ENCODE data around the gene EXD2.
"Not testable (repeated sequence)": the region's sequence is repeated elsewhere in the genome, so short reads cannot be mapped to it uniquely, and the experiment has no call there.

Gene EXD2

DNA sequence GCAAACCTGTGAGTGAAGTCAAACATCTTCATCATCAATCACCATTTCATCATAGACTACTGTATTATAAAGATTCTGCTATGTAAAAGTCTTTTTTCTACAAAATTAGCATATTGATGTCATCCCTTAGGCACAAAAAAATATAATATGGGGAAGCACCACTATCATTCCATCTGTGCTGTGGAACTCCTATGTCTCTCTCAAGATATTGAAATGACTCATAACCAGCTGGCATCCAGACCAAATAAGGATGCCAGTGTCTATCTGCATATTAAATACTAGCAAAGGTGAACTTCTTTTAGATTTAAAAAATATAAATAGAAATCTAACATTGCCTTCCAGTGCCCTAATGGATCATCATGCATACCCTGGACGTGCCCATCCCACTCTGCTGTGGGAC lies 20.5 kb upstream of the EXD2 start:
- no peaks in the 10 kb centered on the region for H3K4me1 Mint-ChIP-seq
- no peaks in the 10 kb centered on the region for H3K9me3 Mint-ChIP-seq
- H3K4me3 Mint-ChIP-seq = no peak overlapping the region
- no peaks in the 10 kb centered on the region for H3K27me3 Mint-ChIP-seq
- no peaks in the 10 kb centered on the region for H3K36me3 Mint-ChIP-seq
- no peak overlapping the region for H3K27ac Mint-ChIP-seq
- ATAC-seq (ENCODE audit: low read depth) = no peak
- no peak for DNase-seq (ENCODE audit: low spot score in 2 of 2)

DNA sequence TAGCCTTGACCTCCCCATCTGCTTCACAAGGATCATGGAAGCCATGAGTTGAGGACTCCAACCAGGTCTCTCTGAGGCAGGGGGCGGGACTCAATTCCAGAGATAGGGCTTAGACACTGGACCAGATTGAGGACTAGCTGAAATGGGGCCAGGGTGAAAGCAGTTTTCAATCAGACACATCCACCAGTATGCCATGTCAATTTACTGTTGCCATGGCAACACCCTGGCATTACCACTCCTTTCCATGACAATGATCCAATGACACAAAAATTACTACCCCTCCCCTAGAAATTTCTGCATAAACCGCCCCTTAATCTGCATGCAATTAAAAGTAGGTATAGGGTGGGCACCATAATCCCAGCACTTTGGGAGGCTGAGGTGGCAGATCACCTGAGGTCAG lies 19.7 kb upstream of the EXD2 start:
- DNase-seq (ENCODE audit: low spot score in 2 of 2) = no peak
- H3K36me3 Mint-ChIP-seq = no peaks in the 10 kb centered on the region
- no peak for ATAC-seq (ENCODE audit: low read depth)
- H3K4me3 Mint-ChIP-seq = no peak overlapping the region
- no peaks in the 10 kb centered on the region for H3K9me3 Mint-ChIP-seq
- H3K27me3 Mint-ChIP-seq = no peaks in the 10 kb centered on the region
- no peaks in the 10 kb centered on the region for H3K4me1 Mint-ChIP-seq
- H3K27ac Mint-ChIP-seq = no peak overlapping the region

DNA sequence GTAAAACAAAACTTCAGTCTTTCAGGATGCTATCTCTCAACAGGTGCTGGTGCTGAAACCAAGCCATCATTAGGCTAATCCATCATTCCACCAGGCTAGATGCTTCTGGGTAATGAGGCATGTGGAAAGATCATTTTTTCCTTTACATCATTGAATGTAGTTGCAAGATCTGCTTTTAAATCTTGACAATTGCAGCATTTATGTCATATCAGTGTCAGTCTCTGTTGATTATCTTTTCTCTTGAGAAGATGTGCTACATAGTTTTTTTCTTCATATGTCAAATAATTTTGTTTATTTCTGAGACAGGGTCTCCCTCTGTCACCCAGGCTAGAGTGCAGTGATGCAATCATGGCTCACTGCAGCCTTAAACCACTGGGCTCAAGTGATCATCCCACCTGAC lies 16.2 kb upstream of the EXD2 start:
- DNase-seq (ENCODE audit: low spot score in 2 of 2) (no peak), ATAC-seq (ENCODE audit: low read depth) (no peak)
- no peak overlapping the region for H3K4me3 Mint-ChIP-seq
- H3K36me3 Mint-ChIP-seq = no peaks in the 10 kb centered on the region
- no peaks in the 10 kb centered on the region for H3K9me3 Mint-ChIP-seq
- no peak overlapping the region for H3K27ac Mint-ChIP-seq
- H3K4me1 Mint-ChIP-seq = no peaks in the 10 kb centered on the region
- H3K27me3 Mint-ChIP-seq = peaks cover 2% of the 10 kb centered on the region

DNA sequence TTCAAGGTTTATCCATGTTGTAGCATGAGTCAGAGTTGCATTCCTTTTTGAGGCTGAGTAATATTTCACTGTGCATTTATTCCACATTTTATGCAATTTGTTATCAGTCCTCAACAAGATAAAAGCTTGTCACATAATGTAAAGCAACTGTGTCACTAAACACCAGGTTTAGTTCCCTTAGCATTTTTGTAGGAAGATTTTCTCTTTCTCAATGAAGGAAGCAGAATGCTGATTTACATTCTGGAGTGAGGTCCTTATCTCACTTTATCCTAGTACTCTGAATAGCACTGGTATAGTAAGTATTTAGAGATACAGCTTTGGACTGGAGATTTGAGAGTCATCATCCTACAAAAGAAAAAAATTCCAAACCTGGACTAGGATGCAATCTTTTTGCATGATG lies 9.8 kb upstream of the EXD2 start:
- H3K27ac Mint-ChIP-seq = no peak overlapping the region
- DNase-seq (ENCODE audit: low spot score in 2 of 2) (no peak), ATAC-seq (ENCODE audit: low read depth) (no peak)
- no peaks in the 10 kb centered on the region for H3K9me3 Mint-ChIP-seq
- H3K4me1 Mint-ChIP-seq = no peaks in the 10 kb centered on the region
- no peak overlapping the region for H3K4me3 Mint-ChIP-seq
- peaks cover 7% of the 10 kb centered on the region for H3K27me3 Mint-ChIP-seq
- H3K36me3 Mint-ChIP-seq = no peaks in the 10 kb centered on the region

DNA sequence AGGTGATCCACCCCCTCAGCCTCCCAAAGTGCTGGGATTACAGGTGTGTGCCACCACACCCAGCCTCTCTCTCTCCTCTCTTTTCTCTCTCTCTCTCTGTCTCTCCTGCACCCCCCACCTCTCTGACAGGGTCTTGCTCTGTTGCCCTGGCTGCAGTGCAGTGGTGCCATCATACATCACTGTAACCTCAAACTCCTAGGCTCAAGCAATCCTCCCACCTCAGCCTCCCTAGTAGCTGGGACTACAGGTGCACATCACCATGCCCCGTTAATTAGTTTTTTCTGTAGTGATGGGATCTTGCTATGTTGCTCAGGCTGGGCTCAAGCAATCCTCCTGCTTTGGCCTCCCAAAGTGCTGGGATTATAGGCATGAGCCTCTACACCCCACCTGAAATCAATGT lies 8.7 kb upstream of the EXD2 start:
- not testable (repeated sequence) for H3K9me3 Mint-ChIP-seq; DNase-seq (ENCODE audit: low spot score in 2 of 2); ATAC-seq (ENCODE audit: low read depth); H3K4me3 Mint-ChIP-seq; H3K36me3 Mint-ChIP-seq; H3K27me3 Mint-ChIP-seq; H3K27ac Mint-ChIP-seq; H3K4me1 Mint-ChIP-seq

DNA sequence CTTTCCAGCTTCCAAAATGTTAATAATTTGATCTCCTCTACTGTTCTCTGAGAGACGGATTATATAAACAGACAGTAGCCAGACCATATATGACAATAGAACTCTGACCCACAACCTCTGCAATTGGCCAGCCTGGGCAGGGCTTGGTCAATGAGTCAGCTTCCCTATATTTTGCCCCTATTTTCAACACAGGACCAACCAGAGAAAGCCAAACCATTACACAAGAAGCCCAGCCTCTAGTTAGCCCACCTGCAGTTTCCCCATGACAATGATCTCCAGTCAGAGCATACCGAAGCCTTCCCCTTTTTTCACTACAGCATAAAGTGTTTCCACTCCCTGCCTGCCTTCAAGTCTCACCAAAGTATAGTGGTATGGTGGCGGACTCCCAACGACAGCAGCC lies 7.6 kb upstream of the EXD2 start:
- H3K27ac Mint-ChIP-seq = no peak overlapping the region
- no peak for DNase-seq (ENCODE audit: low spot score in 2 of 2)
- H3K4me1 Mint-ChIP-seq = no peaks in the 10 kb centered on the region
- no peak for ATAC-seq (ENCODE audit: low read depth)
- no peak overlapping the region for H3K4me3 Mint-ChIP-seq
- H3K36me3 Mint-ChIP-seq = peaks cover 2% of the 10 kb centered on the region
- H3K27me3 Mint-ChIP-seq = peaks cover 5% of the 10 kb centered on the region
- no peaks in the 10 kb centered on the region for H3K9me3 Mint-ChIP-seq

DNA sequence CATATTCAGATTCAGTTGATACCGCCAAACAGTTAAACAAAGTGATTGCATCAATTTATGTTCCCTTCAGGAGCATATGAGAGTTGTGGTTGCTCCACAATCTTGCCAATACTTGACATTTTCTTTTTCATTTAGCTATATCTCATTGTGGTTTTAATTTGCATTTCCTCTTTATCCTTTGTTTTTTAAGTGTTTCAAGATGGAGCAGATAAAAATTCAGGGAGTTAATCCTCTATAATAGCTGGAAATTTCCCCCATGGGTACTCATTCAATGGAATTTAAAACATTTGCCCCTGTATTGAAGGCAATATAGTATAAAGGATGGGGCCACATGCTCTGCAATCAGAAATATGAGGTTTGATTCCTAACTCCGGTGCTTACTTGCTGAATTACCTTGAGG lies 1.1 kb upstream of the EXD2 start:
- H3K4me3 Mint-ChIP-seq = no peak overlapping the region
- no peaks in the 10 kb centered on the region for H3K27me3 Mint-ChIP-seq
- no peak overlapping the region for H3K27ac Mint-ChIP-seq

DNA sequence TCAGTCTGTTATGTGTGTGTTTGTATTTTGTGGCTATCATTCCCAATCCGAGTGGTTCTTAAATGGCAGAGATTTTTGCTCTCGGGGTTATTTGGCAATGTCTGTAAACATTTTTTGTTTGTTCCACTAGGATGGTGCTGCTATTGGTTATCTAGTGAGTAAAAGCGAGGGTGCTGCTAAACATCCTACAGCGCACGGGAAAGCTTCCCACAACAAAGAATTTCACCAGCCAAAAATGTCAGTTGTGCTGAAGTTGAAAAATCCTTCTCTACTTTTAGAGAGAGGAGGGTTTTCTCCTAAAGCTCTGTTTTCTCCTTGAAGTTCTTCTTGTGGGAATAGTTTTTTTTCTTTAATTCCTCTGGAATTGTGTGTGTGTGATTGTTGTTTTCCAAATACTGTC lies 2.4 kb downstream of the EXD2 start:
- H3K27ac Mint-ChIP-seq = no peak overlapping the region
- H3K9me3 Mint-ChIP-seq = no peaks in the 10 kb centered on the region
- H3K36me3 Mint-ChIP-seq = peaks cover 2% of the 10 kb centered on the region
- H3K27me3 Mint-ChIP-seq = no peaks in the 10 kb centered on the region
- no peak for ATAC-seq (ENCODE audit: low read depth)
- no peak overlapping the region for H3K4me3 Mint-ChIP-seq
- peaks cover 14% of the 10 kb centered on the region for H3K4me1 Mint-ChIP-seq
- DNase-seq (ENCODE audit: low spot score in 2 of 2) = no peak

More for the DNA sequence above, 1.1 kb upstream of the EXD2 start:
- no peak for DNase-seq (ENCODE audit: low spot score in 2 of 2)
- H3K9me3 Mint-ChIP-seq = no peaks in the 10 kb centered on the region
- peaks cover 2% of the 10 kb centered on the region for H3K36me3 Mint-ChIP-seq
- no peak for ATAC-seq (ENCODE audit: low read depth)
- H3K4me1 Mint-ChIP-seq = peaks cover 9% of the 10 kb centered on the region

DNA sequence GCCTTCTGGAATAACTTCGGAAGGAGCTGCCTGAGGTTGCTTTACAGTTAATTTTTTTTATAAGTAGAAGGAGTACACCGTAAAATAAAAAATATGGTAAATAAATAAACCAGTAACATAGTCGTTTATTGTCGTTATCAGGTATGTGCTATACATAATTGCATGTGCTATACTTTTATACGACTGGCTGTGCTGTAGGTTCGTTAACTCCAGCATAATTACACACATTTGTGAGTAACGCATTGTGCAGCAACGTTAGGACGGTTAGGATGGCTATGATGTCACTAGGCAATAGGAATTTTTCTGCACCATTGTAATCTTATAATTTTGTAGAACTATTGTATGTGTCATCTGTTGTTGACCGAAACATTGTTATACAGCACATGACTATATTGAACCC lies 8.5 kb downstream of the EXD2 start:
- H3K36me3 Mint-ChIP-seq = peaks cover 2% of the 10 kb centered on the region
- DNase-seq (ENCODE audit: low spot score in 2 of 2) = no peak
- H3K4me1 Mint-ChIP-seq = peaks cover 7% of the 10 kb centered on the region
- H3K27ac Mint-ChIP-seq = no peak overlapping the region
- H3K4me3 Mint-ChIP-seq = no peak overlapping the region
- H3K27me3 Mint-ChIP-seq = no peaks in the 10 kb centered on the region
- H3K9me3 Mint-ChIP-seq = no peaks in the 10 kb centered on the region
- no peak for ATAC-seq (ENCODE audit: low read depth)

DNA sequence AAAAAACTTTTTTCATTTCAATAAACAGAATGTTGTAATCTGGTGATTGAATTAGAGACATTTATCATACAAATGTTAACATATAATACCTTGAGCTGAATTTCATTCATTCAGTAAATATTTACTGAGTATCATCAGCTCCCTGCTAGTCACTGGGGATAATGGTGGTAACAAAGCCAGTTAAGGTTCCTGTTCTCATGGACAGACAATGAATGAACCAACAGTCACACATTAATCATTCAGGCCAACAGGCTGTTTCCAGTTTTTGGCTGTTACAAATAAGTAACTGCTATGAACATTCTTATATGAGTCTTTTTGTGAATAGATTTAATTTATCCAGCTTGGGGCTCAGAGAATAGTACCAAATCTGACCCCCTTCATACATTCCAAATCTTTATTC lies 13.5 kb downstream of the EXD2 start:
- peaks cover 5% of the 10 kb centered on the region for H3K4me1 Mint-ChIP-seq
- ATAC-seq (ENCODE audit: low read depth) = no peak
- H3K27me3 Mint-ChIP-seq = no peaks in the 10 kb centered on the region
- H3K9me3 Mint-ChIP-seq = no peaks in the 10 kb centered on the region
- no peak for DNase-seq (ENCODE audit: low spot score in 2 of 2)
- no peak overlapping the region for H3K4me3 Mint-ChIP-seq
- H3K27ac Mint-ChIP-seq = no peak overlapping the region
- H3K36me3 Mint-ChIP-seq = peaks cover 7% of the 10 kb centered on the region

DNA sequence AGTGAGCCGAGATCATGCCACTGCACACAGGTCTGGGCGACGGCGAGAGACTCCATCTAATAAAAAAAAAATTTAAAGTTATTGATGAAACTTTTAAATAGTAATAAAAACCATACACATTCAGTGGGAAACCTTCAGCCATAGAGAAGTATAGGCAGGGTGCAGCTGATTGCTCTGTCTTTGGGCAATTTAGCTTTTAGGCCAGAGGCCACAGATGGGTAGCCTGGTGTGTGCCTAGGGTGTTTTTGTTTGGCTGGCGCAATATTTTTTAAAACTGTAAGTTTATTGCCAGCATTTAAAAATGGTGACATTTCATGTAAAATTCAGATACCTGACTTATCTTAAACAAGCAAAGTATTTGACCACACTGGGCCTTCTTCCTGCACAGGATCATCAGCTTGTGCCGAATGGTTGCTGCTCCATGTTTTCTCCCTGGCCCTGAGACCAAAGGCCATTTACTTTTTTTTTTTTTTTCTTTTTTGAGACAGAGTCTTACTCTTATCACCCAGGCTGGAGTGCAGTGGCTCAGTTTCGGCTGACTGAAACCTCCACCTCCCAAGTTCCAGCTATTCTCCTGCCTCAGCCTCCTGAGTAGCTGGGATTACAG lies 16.2 kb downstream of the EXD2 start:
- peaks cover 14% of the 10 kb centered on the region for H3K36me3 Mint-ChIP-seq
- no peaks in the 10 kb centered on the region for H3K9me3 Mint-ChIP-seq
- no peaks in the 10 kb centered on the region for H3K27me3 Mint-ChIP-seq

DNA sequence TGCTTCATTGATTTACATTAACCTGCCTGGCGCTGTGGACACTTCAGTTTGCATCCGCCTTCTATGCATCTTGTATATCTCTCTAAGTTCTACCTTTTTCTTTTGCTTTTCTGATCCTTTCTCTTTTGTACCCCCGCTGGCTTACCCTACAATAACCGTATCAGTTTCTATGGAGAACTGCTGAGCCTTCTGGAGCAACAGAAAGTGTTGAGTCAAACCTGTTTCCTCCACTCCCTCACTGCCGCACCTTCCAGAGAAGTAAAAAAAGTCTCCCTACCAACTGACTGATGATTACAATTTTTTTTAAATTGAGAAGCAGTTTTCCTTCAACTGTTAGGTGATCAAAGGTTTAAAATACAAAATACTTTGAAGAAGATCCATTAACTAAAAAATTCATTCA lies 17.4 kb downstream of the EXD2 start:
- DNase-seq (ENCODE audit: low spot score in 2 of 2) (no peak), ATAC-seq (ENCODE audit: low read depth) (no peak)
- H3K4me1 Mint-ChIP-seq = peaks cover 5% of the 10 kb centered on the region
- peaks cover 16% of the 10 kb centered on the region for H3K36me3 Mint-ChIP-seq
- no peaks in the 10 kb centered on the region for H3K9me3 Mint-ChIP-seq
- no peak overlapping the region for H3K4me3 Mint-ChIP-seq
- no peak overlapping the region for H3K27ac Mint-ChIP-seq
- H3K27me3 Mint-ChIP-seq = no peaks in the 10 kb centered on the region

More for the DNA sequence above, 16.2 kb downstream of the EXD2 start:
- Mint-ChIP-seq H3K27ac (no peak overlapping the region), H3K4me1 (peaks cover 5% of the 10 kb centered on the region), H3K4me3 (no peak overlapping the region)
- DNase-seq (ENCODE audit: low spot score in 2 of 2) = no peak
- no peak for ATAC-seq (ENCODE audit: low read depth)

DNA sequence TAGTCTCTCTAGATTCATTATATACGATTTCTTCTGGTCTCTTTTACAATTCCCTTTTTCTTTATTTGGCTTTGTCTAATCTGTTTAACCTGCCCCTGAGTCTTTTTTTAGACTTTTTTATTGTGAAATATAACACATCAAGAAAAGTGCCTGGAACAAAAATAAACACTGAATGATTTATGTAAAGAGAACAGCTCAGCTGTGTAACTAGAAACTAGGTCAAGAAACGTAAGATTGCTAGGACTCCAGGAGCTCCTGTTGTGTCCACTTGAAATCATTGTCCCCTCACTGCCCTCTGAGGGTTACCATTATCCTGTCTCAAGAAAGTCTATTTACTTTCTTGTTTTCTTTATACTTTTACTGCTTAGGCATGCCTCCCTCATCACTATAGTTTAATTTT lies 23.1 kb downstream of the EXD2 start:
- Mint-ChIP-seq H3K27ac (no peak overlapping the region), H3K4me1 (no peaks in the 10 kb centered on the region), H3K4me3 (no peak overlapping the region), H3K27me3 (no peaks in the 10 kb centered on the region), H3K9me3 (no peaks in the 10 kb centered on the region), H3K36me3 (peaks cover 23% of the 10 kb centered on the region)
- DNase-seq (ENCODE audit: low spot score in 2 of 2) (no peak), ATAC-seq (ENCODE audit: low read depth) (no peak)

DNA sequence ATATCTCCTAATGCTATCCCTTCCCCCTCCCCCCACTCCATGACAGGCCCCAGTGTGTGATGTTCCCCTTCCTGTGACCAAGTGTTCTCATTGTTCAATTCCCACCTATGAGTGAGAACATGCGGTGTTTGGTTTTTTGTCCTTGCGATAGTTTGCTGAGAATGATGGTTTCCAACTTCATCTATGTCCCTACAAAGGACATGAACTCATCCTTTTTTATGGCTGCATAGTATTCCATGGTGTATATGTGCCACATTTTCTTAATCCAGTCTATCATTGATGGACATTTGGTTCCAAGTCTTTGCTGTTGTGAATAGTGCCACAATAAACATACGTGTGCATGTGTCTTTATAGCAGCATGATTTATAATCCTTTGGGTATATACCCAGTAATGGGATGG lies 26.4 kb downstream of the EXD2 start:
- DNase-seq (ENCODE audit: low spot score in 2 of 2); H3K4me1 Mint-ChIP-seq; ATAC-seq (ENCODE audit: low read depth); H3K27ac Mint-ChIP-seq; H3K9me3 Mint-ChIP-seq; H3K27me3 Mint-ChIP-seq; H3K4me3 Mint-ChIP-seq: not testable (repeated sequence)
- H3K36me3 Mint-ChIP-seq = peaks cover 23% of the 10 kb centered on the region

DNA sequence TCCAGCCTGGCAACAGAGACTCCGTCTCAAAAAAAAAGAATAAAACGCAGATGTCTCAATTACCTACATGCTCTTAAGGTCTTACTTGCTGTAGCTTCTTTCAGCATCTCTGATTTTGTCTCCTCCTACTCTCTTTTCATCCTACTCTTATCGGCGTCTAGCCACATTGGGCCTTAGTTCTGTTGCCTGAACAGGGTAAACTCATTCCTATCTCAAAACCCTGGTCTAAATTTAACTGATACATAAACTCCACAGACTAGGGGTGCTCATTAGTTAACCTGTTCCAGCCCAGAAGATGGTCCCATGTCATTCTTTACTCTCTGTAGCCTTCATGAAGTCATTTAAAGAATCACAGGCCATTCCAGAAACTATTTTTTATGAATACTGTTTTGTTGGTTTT lies 33.6 kb downstream of the EXD2 start:
- DNase-seq (ENCODE audit: low spot score in 2 of 2) (no peak), ATAC-seq (ENCODE audit: low read depth) (no peak)
- Mint-ChIP-seq H3K4me3 (no peak overlapping the region), H3K9me3 (no peaks in the 10 kb centered on the region), H3K36me3 (peaks cover 14% of the 10 kb centered on the region), H3K27ac (no peak overlapping the region), H3K4me1 (no peaks in the 10 kb centered on the region), H3K27me3 (no peaks in the 10 kb centered on the region)
